DND-41 (cell line): ENCODE measurements around the gene AVPI1.
A peak's percentile ranks its signal among the peaks of the same experiment; 100 is the strongest.
"Not testable (repeated sequence)": the region's sequence is repeated elsewhere in the genome, so short reads cannot be mapped to it uniquely, and the experiment has no call there.

Experiments
- ATAC-seq: fragments of 200-7000 bp; cut with Tn5 transposase; 3 replicates; pipeline ENCODE4 v1.9.1; 2021; ENCODE audit warnings: low read depth; ENCODE audit not compliant: insufficient read depth
- DNase-seq: peaks from one replicate; pipeline ENCODE4 v3.0.0-alpha.2; 2020
- H2AFZ ChIP-seq: 2 replicates; pipeline ENCODE4 v1.6.0; 2012; ENCODE audit warnings: low read depth, low read length
- H3K27ac ChIP-seq: 2 replicates; pipeline ENCODE4 v1.5.1; 2012; ENCODE audit warnings: low read length, inconsistent platforms
- H3K27me3 ChIP-seq: fragments of 200-600 bp; sonication (generic); 2 replicates; pipeline ENCODE4 v1.6.0; 2012; ENCODE audit warnings: low read length, mild to moderate bottlenecking, inconsistent platforms; ENCODE audit not compliant: insufficient read depth, poor library complexity
- H3K36me3 ChIP-seq: 2 replicates; pipeline ENCODE4 v1.5.1; 2012; ENCODE audit warnings: low read length, inconsistent platforms; ENCODE audit not compliant: insufficient read depth
- H3K4me1 ChIP-seq: 2 replicates; pipeline ENCODE4 v1.5.1; 2012; ENCODE audit warnings: mild to moderate bottlenecking, low read length; ENCODE audit not compliant: insufficient read depth
- H3K4me2 ChIP-seq: 2 replicates; pipeline ENCODE4 v1.6.0; 2012; ENCODE audit warnings: mild to moderate bottlenecking, moderate library complexity, low read length, inconsistent platforms; ENCODE audit not compliant: insufficient read depth
- H3K4me3 ChIP-seq, 2 experiments: fragments of 200-600 bp in 1 of 2; shearing (Covaris generic) in 1 of 2; 2 replicates each; pipeline ENCODE4 v1.5.1; 2012 to 2016; ENCODE audit warnings: inconsistent platforms in 2 of 2, low read length in 2 of 2, mild to moderate bottlenecking in 2 of 2, low read depth in 1 of 2, moderate library complexity in 1 of 2
- H3K79me2 ChIP-seq: 2 replicates; pipeline ENCODE4 v1.6.0; 2012; ENCODE audit warnings: low read length, inconsistent platforms; ENCODE audit not compliant: insufficient read depth
- H3K9ac ChIP-seq: 2 replicates; pipeline ENCODE4 v1.6.0; 2012; ENCODE audit warnings: low read depth, mild to moderate bottlenecking, inconsistent platforms, low read length, moderate library complexity
- H3K9me3 ChIP-seq: 2 replicates; pipeline ENCODE4 v1.5.1; 2012; ENCODE audit warnings: low read length, moderate library complexity, mild to moderate bottlenecking, inconsistent platforms; ENCODE audit not compliant: insufficient read depth, severe bottlenecking
- H4K20me1 ChIP-seq: 2 replicates; pipeline ENCODE4 v1.6.0; 2012; ENCODE audit warnings: low read length; ENCODE audit not compliant: insufficient read depth
- EZH2 ChIP-seq: IDR thresholded peaks from 3 replicates; pipeline ENCODE4 v1.6.1; 2012; ENCODE audit warnings: borderline replicate concordance, low read depth, mild to moderate bottlenecking, moderate library complexity, low read length, inconsistent platforms; ENCODE audit not compliant: severe bottlenecking
- TF ChIP-seq, protein P1 (sequence below): IDR thresholded peaks from 2 replicates; pipeline ENCODE4 v1.5.1; 2012; ENCODE audit warnings: borderline replicate concordance, low read length, moderate library complexity, mild to moderate bottlenecking; ENCODE audit not compliant: poor library complexity, severe bottlenecking; ENCODE audit errors: extremely low read depth

AVPI1 gene

DNA sequence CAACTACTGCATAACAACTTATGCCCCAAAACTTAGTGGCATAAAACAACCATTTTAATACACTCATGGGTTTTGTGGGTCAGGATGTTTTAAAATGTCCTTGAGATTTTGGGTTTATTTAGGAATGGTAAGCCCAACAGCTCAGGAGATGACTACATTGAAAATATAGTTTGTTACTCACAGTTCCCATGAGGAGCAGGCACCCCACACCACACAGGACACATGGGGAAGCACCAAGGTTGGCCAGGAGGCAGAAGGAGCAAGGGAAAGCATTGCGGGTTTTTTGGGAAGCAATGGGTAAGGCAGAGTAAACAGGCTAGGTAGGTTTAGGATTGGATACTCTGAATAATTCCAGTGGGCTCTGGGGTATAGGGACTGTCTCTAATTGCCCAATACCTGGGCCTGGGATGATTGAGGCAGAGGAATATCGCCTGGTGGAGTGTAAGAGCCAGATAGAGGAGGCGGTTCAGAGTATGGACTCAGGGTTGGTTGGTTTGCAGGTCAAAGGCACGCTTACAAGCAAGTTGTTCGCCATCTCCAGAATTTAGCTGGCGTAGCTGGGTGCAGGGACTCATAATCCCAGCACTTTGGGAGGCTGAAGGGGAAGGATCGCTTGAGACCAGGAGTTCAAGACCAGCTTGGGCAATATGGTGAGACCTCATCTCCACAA, 16.5 kb upstream of the AVPI1 start:
- ATAC-seq (no peak), DNase-seq (no peak)
- H3K27me3 ChIP-seq, result no peaks in the 10 kb centered on the region
- H3K9ac ChIP-seq, result no peak overlapping the region
- H3K27ac ChIP-seq, result no peak overlapping the region
- H3K4me1 ChIP-seq, result peaks cover 9% of the 10 kb centered on the region
- H4K20me1 ChIP-seq, result no peaks in the 10 kb centered on the region
- H3K79me2 ChIP-seq, result no peaks in the 10 kb centered on the region
- H3K9me3 ChIP-seq, result no peaks in the 10 kb centered on the region
- no peak overlapping the region for H3K4me2 ChIP-seq
- no peak overlapping the region for H2AFZ ChIP-seq
- no peak overlapping the region for H3K4me3 ChIP-seq
- TF ChIP-seq, protein P1, sequence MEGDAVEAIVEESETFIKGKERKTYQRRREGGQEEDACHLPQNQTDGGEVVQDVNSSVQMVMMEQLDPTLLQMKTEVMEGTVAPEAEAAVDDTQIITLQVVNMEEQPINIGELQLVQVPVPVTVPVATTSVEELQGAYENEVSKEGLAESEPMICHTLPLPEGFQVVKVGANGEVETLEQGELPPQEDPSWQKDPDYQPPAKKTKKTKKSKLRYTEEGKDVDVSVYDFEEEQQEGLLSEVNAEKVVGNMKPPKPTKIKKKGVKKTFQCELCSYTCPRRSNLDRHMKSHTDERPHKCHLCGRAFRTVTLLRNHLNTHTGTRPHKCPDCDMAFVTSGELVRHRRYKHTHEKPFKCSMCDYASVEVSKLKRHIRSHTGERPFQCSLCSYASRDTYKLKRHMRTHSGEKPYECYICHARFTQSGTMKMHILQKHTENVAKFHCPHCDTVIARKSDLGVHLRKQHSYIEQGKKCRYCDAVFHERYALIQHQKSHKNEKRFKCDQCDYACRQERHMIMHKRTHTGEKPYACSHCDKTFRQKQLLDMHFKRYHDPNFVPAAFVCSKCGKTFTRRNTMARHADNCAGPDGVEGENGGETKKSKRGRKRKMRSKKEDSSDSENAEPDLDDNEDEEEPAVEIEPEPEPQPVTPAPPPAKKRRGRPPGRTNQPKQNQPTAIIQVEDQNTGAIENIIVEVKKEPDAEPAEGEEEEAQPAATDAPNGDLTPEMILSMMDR, result no peak
- no peak for TF ChIP-seq EZH2
- H3K36me3 ChIP-seq, result no peaks in the 10 kb centered on the region

DNA sequence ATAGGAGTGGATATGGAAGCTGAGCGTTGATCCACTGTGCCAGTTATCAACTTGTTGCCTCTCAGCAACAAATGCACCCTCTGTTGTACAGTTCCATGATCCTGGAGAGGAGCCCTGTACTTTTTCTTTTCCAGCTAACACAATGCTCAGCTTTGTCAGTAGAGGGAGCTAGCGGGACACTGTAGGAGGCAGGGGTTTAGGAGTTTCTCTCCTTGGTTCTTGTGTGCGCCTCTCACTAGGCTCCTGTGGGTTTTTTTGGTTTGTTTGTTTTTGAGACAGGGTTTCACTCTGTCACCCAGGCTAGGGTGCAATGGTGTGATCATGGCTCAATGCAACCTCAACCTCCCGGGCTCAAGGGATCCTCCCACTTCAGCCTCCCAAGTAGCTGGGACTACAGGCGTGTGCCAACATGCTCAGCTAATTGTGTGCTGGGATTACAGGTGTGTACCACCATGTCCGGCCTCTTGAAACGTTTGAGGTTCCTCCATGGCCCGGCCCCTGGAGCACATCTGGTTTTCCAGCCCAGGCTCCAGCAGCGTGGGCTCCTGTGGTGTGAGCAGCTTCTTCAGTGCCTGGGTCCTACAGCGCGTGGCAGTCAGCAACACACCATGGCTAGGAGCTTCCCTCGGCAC, 14.5 kb upstream of the AVPI1 start:
- peak; percentile 66 for DNase-seq

DNA sequence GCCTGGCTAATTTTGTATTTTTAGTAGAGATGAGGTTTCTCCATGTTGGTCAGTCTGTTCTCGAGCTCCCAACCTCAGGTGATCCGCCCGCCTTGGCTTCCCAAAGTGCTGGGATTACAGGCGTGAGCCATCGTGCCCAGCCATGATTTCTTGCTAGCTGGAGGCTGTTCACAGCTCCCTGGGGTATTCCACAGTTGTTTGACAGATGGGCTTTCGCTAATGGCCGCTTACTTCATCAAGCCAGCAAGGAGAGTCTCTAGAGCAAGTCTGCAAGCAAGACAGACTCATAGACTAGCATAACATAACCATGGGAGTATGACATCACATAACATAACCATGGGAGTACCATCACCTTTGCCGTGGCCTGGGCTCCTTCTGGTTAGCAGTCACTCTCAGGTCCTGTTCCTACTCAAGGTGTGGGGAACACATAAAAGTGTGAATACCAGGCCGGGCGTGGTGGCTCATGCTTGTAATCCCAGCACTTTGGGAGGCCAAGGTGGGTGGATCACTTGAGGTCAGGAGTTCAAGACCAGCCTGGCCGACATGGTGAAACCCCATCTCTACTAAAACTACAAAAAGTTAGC, 11.1 kb upstream of the AVPI1 start:
- not testable (repeated sequence) for H3K4me2 ChIP-seq, H3K4me3 ChIP-seq, H3K9me3 ChIP-seq, H3K79me2 ChIP-seq, DNase-seq, H4K20me1 ChIP-seq, H3K27me3 ChIP-seq, ATAC-seq, H2AFZ ChIP-seq, H3K4me1 ChIP-seq, H3K36me3 ChIP-seq, H3K27ac ChIP-seq, H3K9ac ChIP-seq

More for the DNA sequence above, 14.5 kb upstream of the AVPI1 start:
- Histone ChIP-seq H2AFZ (no peak overlapping the region), H3K27ac (no peak overlapping the region), H3K4me3 (no peak overlapping the region), H3K36me3 (no peaks in the 10 kb centered on the region), H3K4me2 (peak overlapping the region; percentile 18; the same call in 1 of the 2 replicates), H3K79me2 (no peaks in the 10 kb centered on the region), H3K9me3 (no peaks in the 10 kb centered on the region), H3K27me3 (no peaks in the 10 kb centered on the region), H4K20me1 (no peaks in the 10 kb centered on the region), H3K9ac (peak overlapping the region; percentile 13; the same call in 1 of the 2 replicates), H3K4me1 (peaks cover 9% of the 10 kb centered on the region)
- no peak for TF ChIP-seq EZH2
- TF ChIP-seq, protein P1, result peak; percentile 93
- peak; percentile 98 for ATAC-seq

DNA sequence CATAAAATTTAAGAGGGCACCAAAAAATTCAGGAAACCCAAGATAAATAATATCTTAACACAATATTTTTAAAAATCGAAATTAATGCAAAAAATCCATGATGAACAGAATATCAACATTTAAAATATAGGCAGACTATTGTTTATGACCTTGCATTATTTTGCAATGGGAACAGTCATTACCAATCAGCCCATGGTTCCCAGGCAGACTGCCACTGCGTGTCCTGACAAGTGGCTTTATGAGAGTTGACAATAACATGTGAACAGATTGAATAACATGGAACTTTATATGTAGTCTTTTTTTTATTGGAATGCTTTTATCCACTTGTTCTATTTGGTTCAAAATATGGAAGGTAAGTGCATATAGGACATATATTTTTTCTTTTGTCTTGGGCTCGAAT, 3.1 kb upstream of the AVPI1 start:
- no peak overlapping the region for H3K9ac ChIP-seq
- no peak for TF ChIP-seq EZH2
- TF ChIP-seq, protein P1, result no peak
- ATAC-seq (no peak), DNase-seq (no peak)
- no peaks in the 10 kb centered on the region for H3K36me3 ChIP-seq
- H3K27me3 ChIP-seq, result no peaks in the 10 kb centered on the region
- no peaks in the 10 kb centered on the region for H3K9me3 ChIP-seq
- no peak overlapping the region for H3K4me3 ChIP-seq
- H3K4me2 ChIP-seq, result no peak overlapping the region
- H4K20me1 ChIP-seq, result no peaks in the 10 kb centered on the region
- no peak overlapping the region for H2AFZ ChIP-seq
- peaks cover 29% of the 10 kb centered on the region for H3K4me1 ChIP-seq
- H3K79me2 ChIP-seq, result no peaks in the 10 kb centered on the region
- H3K27ac ChIP-seq, result no peak overlapping the region
